Esophagus mucosa (tissue), 1 donor: ENCODE measurements around the gene AGRP. TPM values are rescaled to one million over a fixed set of nuclear protein-coding genes. Genes with fewer than 3 reads are reported as not detected.
A peak's percentile ranks its signal among the peaks of the same experiment; 100 is the strongest.

Experiments used
- ATAC-seq: fragments of 200-7000 bp; cut with Tn5 transposase; one replicate; pipeline ENCODE4 v1.9.1; 2020
- total RNA-seq: library from RNA; stranded (reverse); gene quantifications from one replicate; pipeline ENCODE4 v1.2.4, GENCODE V29; 2023
- donor health status: DM: yes; HTN: yes; CAD: no.

The AGRP gene
- total RNA-seq, 1 donor from 2014 or later: not detected

GRCh38 chr16:67463059-67463458 is 20.3 kb downstream of the AGRP start:
- no peak for ATAC-seq

DNA sequence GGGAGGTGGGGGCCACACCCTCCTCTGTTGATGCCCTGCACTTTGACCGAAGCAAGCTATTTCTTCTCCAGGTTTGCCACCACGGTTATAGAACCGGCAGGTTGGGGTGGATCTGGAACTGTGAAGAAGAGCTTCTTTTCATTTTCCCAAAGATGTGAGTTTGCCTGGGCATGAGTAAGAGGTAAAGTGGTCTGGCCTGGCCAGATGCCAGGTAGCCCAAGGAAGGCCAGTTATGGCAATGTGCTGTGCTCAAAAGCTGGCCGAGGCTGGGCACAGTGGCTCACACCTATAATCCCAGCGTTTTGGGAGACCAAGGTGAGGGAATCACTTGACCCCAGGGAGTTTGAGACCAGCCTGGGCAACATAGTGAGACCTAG is 21.1 kb downstream of the AGRP start:
- ATAC-seq: no peak

- ATAC-seq: peak; percentile 89
These were observed 21.6 kb downstream of the AGRP start for GRCh38 chr16:67461600-67462278.

DNA sequence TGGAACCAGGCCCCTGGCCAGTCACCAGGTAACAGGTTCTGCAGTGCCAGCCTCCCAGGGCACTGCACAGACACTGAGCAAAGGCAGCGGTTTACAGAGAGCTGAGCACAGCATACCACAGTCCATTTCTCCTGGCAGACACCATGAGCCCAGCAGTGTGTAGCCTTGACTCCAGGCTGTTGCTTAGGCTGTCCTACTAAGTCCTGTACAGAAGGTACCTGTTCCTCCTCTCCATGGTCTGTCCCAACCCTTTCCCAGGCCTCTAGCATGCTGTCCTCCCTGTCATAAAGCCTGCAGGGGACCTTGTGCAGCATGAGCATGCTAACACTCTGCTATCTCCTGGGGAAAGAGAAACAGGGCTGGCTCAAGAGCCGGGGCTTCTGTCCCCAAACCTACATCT is 22.4 kb downstream of the AGRP start:
- no peak for ATAC-seq

DNA sequence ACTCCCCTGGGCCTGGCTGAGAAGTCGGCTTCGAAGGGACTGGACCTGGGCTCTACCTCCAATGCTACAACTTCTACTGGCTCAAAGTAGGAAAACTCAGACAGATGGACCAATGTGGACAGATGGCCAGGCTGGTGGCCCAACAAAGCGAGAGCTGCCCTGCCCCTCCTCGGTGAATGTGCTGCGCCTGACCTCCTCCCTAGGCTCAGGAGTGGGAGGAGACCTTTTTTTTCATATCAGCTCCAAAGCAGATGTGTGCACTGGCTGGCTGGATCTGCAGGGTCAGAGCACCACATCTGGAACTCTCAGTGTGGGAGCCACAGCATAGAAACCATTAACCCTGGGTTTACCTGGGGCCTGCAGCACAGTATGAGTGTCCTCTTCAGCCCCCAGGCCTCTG is 23.2 kb downstream of the AGRP start:
- ATAC-seq: no peak

DNA sequence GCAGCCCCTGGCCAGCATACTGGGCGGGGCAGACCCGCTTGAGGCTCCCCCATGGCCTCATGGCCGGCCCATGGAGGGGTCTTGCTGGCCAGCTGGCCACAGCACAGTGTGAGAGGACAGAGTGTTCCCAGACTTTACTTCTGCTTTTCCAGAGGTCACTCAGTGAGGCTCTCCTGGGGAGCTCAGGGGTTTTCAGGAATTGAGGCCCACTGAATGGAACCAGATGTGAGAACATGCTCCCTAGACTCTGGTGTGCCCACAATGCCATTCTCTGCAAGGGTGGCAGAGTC is 23.5 kb downstream of the AGRP start:
- no peak for ATAC-seq

- no peak for ATAC-seq
These were observed 24.1 kb downstream of the AGRP start for GRCh38 chr16:67459066-67459860.

- no peak for ATAC-seq
These were observed 25.2 kb downstream of the AGRP start for GRCh38 chr16:67458121-67458641.

- ATAC-seq: no peak
These were observed 25.7 kb downstream of the AGRP start for GRCh38 chr16:67457611-67458010.

- ATAC-seq: peak; percentile 63
These were observed 26.8 kb downstream of the AGRP start for GRCh38 chr16:67456391-67457081.

DNA sequence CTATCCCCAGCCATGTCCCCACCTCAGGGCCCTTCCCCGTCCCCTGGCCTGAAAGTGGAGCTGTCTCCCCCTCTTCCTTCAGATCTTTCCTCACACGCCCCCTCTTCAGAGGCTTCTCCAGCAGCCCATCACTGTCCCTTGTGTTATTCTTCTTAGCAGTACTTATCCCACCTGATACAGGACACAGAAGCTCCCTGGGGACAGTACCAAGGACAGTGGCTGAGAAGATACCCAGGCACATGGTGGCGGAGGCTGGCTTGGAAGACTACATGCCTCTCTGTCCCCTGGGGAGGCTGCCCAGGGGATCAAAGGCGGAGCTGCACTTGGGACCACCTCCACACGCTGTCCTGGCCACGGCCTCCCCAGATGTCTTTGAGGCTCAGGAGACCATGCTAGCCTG is 28.5 kb downstream of the AGRP start:
- ATAC-seq: no peak

DNA sequence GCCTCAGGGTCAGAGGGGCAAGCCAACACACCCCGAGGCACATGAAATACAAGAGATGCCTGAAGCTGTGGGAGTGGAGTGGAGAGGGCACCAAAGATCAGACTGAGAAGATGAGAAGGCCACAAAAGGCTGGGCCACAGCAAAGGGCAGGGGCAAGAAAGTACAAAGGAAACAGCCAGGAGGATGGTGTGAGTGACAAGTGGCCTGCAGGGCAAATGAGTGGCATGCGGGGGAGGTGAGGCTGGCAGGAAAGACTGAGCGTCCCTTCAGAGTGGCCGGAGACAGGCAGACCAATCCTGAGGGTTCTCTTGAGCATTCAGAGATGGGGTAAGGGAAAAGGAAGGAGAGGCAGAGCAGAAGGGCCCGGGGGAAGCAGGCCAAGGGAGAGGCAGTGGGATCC is 29.2 kb downstream of the AGRP start:
- ATAC-seq: no peak

DNA sequence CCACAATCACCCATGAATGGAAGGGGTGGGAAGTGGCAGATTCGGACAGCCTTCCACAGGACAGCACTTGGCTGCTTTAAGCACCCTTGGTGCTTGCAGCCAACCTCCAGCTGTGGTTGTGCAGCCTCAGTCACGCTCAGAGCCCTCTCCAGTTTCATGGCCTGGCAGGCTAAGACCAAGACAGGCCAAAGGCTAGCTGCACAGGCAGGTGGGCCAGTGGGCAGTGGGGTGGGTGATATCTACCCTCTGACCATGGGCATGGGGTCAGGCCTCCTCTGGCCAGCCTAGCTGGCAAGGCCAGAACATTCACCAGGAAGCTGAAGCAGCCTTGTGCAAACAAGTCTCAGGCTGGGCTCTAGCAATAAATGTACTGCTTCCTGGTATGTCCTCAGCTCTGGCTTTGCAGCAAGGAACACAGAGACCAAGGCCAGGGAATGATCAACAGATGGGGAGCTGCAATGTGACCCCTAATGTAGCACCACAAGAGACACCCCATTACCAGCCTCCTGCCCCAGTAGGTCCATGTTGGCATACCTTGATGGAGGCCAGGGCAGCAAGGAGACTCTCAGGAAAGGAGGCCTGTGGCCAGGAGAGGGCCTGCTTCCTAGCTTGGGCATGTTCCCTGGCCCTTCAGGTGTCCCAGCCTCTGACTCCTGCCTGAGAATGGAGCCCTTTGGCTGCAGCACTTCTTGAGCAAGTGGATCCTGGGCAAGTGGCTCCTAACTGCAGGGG is 31.5 kb downstream of the AGRP start:
- peak; percentile 22 for ATAC-seq

- ATAC-seq: no peak
These were observed 32.2 kb downstream of the AGRP start for GRCh38 chr16:67451061-67451703.

- no peak for ATAC-seq
These were observed 33.6 kb downstream of the AGRP start for GRCh38 chr16:67449739-67450138.

DNA sequence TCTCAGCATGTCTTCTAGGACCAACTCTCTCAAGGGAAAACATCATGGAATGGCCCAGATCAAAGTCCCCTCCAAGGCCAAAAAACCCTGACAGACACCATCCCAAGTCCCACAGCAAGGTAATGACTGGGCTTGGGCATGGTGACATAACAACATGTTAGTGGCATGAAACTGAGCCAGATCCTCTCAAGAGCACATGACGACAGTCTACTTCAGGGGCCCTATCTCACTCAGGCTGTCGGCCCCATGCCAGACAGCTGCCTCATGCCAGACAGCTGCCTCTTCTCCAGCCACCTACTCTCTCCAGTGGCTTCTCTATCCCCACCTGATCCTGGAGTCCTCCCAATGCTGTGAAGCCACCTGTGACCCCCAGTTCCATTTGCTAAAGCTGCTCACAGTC is 34.0 kb downstream of the AGRP start:
- ATAC-seq: no peak

- ATAC-seq: no peak
These were observed 34.8 kb downstream of the AGRP start for GRCh38 chr16:67448580-67448979.

- peak; percentile 57 for ATAC-seq
These were observed 35.8 kb downstream of the AGRP start for GRCh38 chr16:67447508-67448076.

DNA sequence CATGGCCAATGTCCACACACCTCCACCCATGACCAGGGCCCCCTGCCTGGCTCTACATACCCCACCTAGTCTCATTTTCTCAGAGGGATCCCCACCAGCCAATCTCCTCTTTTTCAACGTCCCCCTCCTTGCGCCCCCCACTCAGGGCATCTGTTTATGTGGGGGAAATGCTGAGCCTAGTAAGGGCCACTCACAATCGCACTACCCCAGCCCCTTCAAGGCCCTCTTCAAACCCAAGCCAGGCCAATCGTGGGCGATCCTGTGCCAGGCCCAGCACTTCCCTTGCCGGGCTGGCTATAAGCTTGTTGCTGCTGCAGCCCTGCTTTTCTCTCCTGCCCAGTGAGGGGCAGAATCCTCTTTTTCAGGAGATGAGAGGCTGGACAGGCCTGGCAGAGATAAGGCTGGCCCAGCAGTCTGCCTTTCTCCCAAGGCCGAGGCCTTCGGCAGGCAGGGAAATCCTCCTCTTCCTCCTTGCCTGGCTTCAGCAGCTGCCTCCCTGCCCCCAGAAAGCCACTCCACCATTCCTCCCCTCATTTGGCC is 36.3 kb downstream of the AGRP start:
- no peak for ATAC-seq

- ATAC-seq: no peak
These were observed 37.1 kb downstream of the AGRP start for GRCh38 chr16:67445913-67446907.
